GM12864 (cell line): ENCODE data around the gene WDR89.
A peak's percentile ranks its signal among the peaks of the same experiment; 100 is the strongest.
"Not testable (repeated sequence)": the region's sequence is repeated elsewhere in the genome, so short reads cannot be mapped to it uniquely, and the experiment has no call there.

Experiments used
- DNase-seq: peaks from one replicate; pipeline ENCODE4 v3.0.0-alpha.2; 2011; ENCODE audit warnings: low read depth
- H3K4me3 ChIP-seq: 2 replicates; pipeline ENCODE4 v1.5.1; 2011; ENCODE audit warnings: mild to moderate bottlenecking, low read depth, low read length, control low read depth
- TF ChIP-seq, protein P1 (sequence below): IDR thresholded peaks from 2 replicates; pipeline ENCODE4 v1.5.1; 2011; ENCODE audit warnings: low read depth, mild to moderate bottlenecking, moderate library complexity, low read length, control low read depth, inconsistent platforms; ENCODE audit errors: missing control alignments

WDR89 gene

DNA sequence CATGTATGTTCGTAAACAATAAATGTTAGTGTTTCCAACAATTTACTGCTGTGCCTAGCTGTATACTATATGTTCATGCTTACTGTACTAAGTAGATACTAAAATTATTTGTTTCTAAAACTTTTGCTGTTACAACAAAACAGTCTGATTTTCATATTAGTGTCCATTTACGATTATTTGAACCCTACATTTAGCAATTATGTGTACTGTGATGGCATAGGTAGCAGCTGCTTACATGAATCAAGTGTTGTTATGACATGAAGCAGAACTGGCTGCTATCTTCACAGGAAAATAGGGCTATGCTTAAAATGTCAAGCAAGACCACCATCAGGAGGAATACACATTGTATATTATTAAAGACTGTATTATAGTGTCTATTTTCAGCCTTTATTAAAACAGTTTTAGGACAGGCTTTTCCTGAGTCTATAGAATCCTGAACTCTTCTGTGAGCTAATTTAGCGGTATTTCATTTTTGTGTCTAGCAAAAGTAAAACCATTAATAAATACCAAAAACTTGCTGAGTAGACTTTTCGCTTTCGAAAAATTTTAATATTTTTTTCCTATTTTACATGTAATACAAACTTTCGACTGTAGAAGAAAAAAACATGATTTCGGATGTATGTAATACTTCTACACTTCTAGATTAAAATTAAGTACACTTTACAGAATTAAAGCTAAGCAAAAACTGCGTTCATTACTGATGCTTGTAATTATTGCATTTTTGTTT lies 1.1 kb upstream of the WDR89 start:
- no peak for DNase-seq
- TF ChIP-seq, protein P1, sequence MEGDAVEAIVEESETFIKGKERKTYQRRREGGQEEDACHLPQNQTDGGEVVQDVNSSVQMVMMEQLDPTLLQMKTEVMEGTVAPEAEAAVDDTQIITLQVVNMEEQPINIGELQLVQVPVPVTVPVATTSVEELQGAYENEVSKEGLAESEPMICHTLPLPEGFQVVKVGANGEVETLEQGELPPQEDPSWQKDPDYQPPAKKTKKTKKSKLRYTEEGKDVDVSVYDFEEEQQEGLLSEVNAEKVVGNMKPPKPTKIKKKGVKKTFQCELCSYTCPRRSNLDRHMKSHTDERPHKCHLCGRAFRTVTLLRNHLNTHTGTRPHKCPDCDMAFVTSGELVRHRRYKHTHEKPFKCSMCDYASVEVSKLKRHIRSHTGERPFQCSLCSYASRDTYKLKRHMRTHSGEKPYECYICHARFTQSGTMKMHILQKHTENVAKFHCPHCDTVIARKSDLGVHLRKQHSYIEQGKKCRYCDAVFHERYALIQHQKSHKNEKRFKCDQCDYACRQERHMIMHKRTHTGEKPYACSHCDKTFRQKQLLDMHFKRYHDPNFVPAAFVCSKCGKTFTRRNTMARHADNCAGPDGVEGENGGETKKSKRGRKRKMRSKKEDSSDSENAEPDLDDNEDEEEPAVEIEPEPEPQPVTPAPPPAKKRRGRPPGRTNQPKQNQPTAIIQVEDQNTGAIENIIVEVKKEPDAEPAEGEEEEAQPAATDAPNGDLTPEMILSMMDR: no peak
- peak overlapping the region; percentile 72 for H3K4me3 ChIP-seq

DNA sequence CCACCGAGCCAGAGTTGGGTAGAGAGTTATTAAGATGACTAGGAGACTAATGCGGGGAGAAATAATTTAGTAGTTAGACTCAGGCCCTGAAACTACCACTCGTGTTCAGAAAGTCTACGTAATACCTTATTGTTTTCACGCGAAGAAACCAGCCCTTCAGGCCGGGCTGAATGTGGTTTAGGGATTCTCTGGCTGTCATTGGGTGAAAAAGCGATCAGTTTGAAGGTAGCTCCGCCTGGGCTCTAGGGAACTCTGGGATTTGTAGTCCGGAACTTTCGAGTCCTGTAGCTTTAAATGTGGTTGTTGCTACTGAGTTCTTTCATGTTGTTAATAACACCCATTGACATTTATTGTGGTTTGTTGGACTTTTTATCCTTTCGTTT lies 549 bp upstream of the WDR89 start:
- DNase-seq: peak; percentile 93
- TF ChIP-seq, protein P1: no peak
- peak overlapping the region; percentile 72 for H3K4me3 ChIP-seq

DNA sequence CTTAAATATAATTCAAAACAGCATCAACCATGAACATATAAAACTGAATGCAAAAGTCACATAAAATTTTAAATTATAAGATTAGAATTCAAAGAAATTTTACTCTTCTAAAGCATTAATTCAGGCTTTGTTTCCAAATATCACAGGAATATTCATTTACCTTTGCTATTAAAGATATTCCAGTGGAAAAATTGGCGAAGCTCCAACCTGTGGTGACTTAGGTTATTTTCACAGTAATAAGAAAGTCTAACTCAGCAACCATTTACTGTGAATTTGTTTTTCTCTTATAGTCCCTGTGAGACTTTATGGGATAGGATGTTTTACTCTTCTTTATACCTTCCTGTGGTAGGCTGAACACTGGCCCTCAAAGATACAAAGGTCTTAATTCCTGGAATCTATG lies 3.2 kb downstream of the WDR89 start:
- H3K4me3 ChIP-seq: no peak overlapping the region
- DNase-seq: no peak
- TF ChIP-seq, protein P1: no peak

DNA sequence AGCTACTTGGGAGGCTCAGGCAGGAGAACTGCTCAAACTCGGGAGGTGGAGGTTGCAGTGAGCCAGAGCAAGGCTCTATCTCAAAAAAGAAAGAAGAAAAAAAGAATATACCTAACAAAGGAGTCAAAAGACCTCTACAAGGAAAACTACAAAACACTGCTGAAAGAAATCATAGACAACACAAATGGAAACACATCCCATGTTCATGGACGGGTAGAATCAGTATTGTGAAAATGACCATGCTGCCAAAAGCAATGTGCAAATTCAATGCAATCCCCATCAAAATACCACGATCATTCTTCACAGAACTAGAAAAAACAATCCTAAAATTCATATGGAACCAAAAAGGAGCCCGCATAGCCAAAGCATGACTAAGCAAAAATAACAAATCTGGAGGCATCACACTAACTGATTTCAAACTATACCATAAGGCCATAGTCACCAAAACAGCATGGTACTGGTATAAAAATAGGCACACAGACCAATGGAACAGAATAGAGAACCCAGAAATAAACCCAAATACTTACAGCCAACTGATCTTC lies 5.5 kb downstream of the WDR89 start:
- not testable (repeated sequence) for H3K4me3 ChIP-seq, DNase-seq

DNA sequence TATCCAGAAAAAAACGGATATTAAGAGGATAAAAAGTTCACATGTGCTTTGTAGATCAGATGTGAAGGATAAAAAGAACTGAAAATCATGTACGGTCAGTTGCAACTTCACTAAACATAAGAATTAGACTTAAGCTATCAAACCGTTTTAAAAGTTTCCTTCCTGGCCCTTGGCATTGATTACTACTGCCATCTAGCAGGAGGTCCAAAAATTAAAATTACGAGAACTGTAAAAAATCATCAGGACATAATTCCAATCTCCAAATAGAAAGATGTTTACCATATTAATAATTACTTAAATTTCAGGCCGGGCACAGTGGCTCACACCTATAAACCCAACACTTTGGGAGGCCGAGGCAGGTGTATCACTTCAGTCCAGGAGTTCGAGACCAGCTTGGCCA lies 7.9 kb downstream of the WDR89 start:
- TF ChIP-seq, protein P1: no peak
- H3K4me3 ChIP-seq: no peak overlapping the region
- no peak for DNase-seq

DNA sequence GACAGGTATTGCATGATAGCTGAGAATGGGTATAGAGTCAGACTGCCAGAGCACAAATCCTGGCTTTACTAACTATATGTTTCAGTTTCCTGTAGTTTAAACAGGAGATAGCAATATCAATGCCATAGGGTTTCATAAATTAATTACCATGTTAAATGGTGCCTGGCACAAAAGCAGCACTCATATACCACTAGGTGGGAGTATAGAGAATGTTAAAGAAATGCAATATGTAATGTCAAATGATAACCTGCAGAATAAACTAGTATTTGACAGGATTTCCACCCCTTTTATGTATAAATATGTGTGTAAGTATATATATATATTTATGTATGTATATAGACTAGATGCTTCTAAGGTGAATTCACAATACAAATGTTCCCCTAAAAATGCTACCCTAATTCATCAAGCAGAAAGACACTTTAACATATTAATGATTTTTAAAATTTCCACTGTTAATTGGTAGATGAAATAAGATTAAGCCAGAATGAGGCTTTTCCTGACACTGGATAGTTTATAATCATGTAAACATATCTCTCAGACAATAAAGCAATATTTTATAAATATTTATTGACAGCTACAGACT lies 8.6 kb downstream of the WDR89 start:
- DNase-seq: no peak
- H3K4me3 ChIP-seq: no peak overlapping the region
- TF ChIP-seq, protein P1: peak; percentile 40

DNA sequence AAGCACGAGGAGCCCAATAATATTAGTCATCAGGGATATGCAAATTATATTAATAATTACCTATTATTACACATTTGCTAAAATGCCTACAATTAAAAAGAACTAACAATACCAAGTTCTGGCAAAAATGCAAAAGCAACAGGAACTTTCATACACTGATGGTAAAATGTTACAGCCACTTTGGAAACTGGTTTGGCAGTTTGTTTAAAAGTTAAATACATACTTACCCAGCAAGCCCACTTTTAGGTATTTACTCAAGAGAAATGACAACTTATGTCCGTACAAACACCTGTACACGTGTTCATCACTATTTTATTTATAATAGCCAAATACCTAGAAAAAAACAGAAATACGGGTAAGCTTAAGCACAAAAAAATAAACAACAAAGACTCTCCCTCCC lies 17.0 kb downstream of the WDR89 start:
- no peak overlapping the region for H3K4me3 ChIP-seq
- no peak for DNase-seq
- TF ChIP-seq, protein P1: no peak
